ENCODE results near the gene USP54. TPM values are rescaled to one million over a fixed set of nuclear protein-coding genes. Genes with fewer than 3 reads are reported as not detected.

Gene USP54
- polyA plus RNA-seq, 1 donor from 2014 or later, result 12.7 TPM

GRCh38 chr10:73471226-73471625 lies 119.9 kb downstream of the USP54 start:
- Histone ChIP-seq H3K9ac (ENCODE audit: low read length) (no peak overlapping the region), H2AFZ (ENCODE audit: low read depth, low read length) (no peak overlapping the region), H3K36me3 (ENCODE audit: insufficient read depth, low read length) (peaks cover 3% of the 10 kb centered on the region), H3F3A (ENCODE audit: insufficient read depth, low read length, poor library complexity, severe bottlenecking) (no peaks in the 10 kb centered on the region), H4K20me1 (ENCODE audit: insufficient read depth) (no peaks in the 10 kb centered on the region), H3K79me2 (replicated peaks; ENCODE audit: insufficient read depth, low read length) (no peaks in the 10 kb centered on the region), H3K27ac (ENCODE audit: low read length) (no peak overlapping the region), H3K9me2 (ENCODE audit: insufficient read depth, low read length) (no peaks in the 10 kb centered on the region), H3K27me3 (ENCODE audit: insufficient read depth, low read depth, low read length) (no peaks in the 10 kb centered on the region), H3K4me2 (ENCODE audit: low read length) (no peak overlapping the region), H3K4me3 (ENCODE audit: low read length) (no peak overlapping the region), H3K9me3 (ENCODE audit: low read length) (no peaks in the 10 kb centered on the region)
- TF ChIP-seq MXI1 (conservative IDR thresholded peaks at IDR 0.05; ENCODE audit: poor library complexity, severe bottlenecking) (no peak), EZH2 (IDR thresholded peaks at IDR 0.05; ENCODE audit: borderline replicate concordance, insufficient read depth, low read length, poor library complexity, severe bottlenecking) (no peak), RAD21 (conservative IDR thresholded peaks at IDR 0.05) (no peak), REST (IDR thresholded peaks at IDR 0.05; ENCODE audit: borderline replicate concordance) (no peak), SMC3 (conservative IDR thresholded peaks at IDR 0.05; ENCODE audit: poor library complexity) (no peak), POLR2AphosphoS5 (IDR thresholded peaks at IDR 0.05) (no peak), CTCF (IDR thresholded peaks at IDR 0.05; ENCODE audit: poor library complexity, severe bottlenecking) (no peak), TAF1 (IDR thresholded peaks at IDR 0.05; ENCODE audit: low read depth) (no peak), EP300 (conservative IDR thresholded peaks at IDR 0.05; ENCODE audit: poor library complexity, severe bottlenecking) (no peak)

GRCh38 chr10:73469579-73469978 lies 121.6 kb downstream of the USP54 start:
- H3K4me2 ChIP-seq (ENCODE audit: low read length), result no peak overlapping the region
- TF ChIP-seq TAF1 (IDR thresholded peaks at IDR 0.05; ENCODE audit: low read depth) (no peak), CTCF (IDR thresholded peaks at IDR 0.05; ENCODE audit: poor library complexity, severe bottlenecking) (no peak), MXI1 (conservative IDR thresholded peaks at IDR 0.05; ENCODE audit: poor library complexity, severe bottlenecking) (no peak), EP300 (conservative IDR thresholded peaks at IDR 0.05; ENCODE audit: poor library complexity, severe bottlenecking) (no peak), SMC3 (conservative IDR thresholded peaks at IDR 0.05; ENCODE audit: poor library complexity) (no peak), POLR2AphosphoS5 (IDR thresholded peaks at IDR 0.05) (no peak), REST (IDR thresholded peaks at IDR 0.05; ENCODE audit: borderline replicate concordance) (no peak), RAD21 (conservative IDR thresholded peaks at IDR 0.05) (no peak), EZH2 (IDR thresholded peaks at IDR 0.05; ENCODE audit: borderline replicate concordance, insufficient read depth, low read length, poor library complexity, severe bottlenecking) (no peak)
- no peak overlapping the region for H3K27ac ChIP-seq (ENCODE audit: low read length)
- no peaks in the 10 kb centered on the region for H3K27me3 ChIP-seq (ENCODE audit: insufficient read depth, low read depth, low read length)
- H3K4me3 ChIP-seq (ENCODE audit: low read length), result no peak overlapping the region
- no peak overlapping the region for H2AFZ ChIP-seq (ENCODE audit: low read depth, low read length)
- no peaks in the 10 kb centered on the region for H3K9me3 ChIP-seq (ENCODE audit: low read length)
- no peaks in the 10 kb centered on the region for H3K79me2 ChIP-seq (replicated peaks; ENCODE audit: insufficient read depth, low read length)
- no peak overlapping the region for H3K9ac ChIP-seq (ENCODE audit: low read length)
- H3F3A ChIP-seq (ENCODE audit: insufficient read depth, low read length, poor library complexity, severe bottlenecking), result no peaks in the 10 kb centered on the region
- no peaks in the 10 kb centered on the region for H3K9me2 ChIP-seq (ENCODE audit: insufficient read depth, low read length)
- no peaks in the 10 kb centered on the region for H3K36me3 ChIP-seq (ENCODE audit: insufficient read depth, low read length)
- H4K20me1 ChIP-seq (ENCODE audit: insufficient read depth), result no peaks in the 10 kb centered on the region

Data from neural cell (in vitro differentiated cells).